Measurements from ENCODE around the gene INPP4B. TPM values are rescaled to one million over a fixed set of nuclear protein-coding genes. Genes with fewer than 3 reads are reported as not detected.
A peak's percentile ranks its signal among the peaks of the same experiment; 100 is the strongest.

The INPP4B gene
- total RNA-seq, 1 experiment from 2014 or later: 17.6 TPM

DNA sequence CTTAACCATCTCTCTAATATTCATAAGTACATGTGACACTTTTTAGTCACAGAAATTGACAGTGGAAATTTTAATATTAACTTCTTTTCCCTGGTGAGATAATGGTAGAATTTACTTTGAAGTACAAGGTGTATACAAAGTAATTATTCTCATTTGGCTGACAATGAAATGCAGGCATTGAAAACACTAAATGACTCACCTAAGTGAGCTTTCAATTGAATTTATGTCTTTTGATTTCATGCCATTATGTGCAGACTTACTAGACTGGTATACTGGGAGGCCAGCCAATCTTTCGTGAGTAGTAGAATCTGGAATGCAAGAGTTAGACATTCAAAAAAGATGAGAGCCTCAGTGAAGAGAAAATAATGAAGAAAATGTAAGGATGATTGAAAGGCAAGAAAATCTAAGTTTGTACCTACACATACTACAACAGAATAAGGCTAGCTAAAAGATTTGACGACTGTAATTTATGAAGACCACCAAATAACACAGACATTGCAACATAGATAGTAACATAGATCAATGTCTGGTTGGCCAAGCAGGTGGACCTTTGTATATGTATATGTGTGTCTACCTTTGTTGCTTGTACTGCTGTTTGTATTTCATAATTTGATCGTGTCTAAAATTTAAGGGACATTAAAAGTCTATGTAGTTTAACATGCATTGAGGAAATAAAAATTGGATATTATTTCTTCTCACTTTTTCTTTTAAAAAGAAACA is 750.1 kb downstream of the INPP4B start:
- POLR2A ChIA-PET: interaction anchor here (1.0 to 1.8 kb wide), 7 partner anchors 9 to 800 kb away, joined by 3 to 8 read pairs (median 3); no protein-coding TSS in a partner anchor
- peak; percentile 98 for DNase-seq (ENCODE audit: unreplicated experiment)
- Mint-ChIP-seq H3K9me3 (ENCODE audit: unreplicated experiment) (peaks cover 9% of the 10 kb centered on the region), H3K27ac (ENCODE audit: low read depth, unreplicated experiment) (peak overlapping the region; percentile 86), H3K4me1 (ENCODE audit: insufficient read depth, unreplicated experiment) (peaks cover 27% of the 10 kb centered on the region), H3K27me3 (ENCODE audit: insufficient read depth, unreplicated experiment) (no peaks in the 10 kb centered on the region), H3K4me3 (ENCODE audit: unreplicated experiment) (peak overlapping the region; percentile 7), H3K36me3 (ENCODE audit: insufficient read depth, unreplicated experiment) (no peaks in the 10 kb centered on the region)
- no TSS peak for BruUV-seq (replicated peaks)
- TF ChIP-seq, protein P1, sequence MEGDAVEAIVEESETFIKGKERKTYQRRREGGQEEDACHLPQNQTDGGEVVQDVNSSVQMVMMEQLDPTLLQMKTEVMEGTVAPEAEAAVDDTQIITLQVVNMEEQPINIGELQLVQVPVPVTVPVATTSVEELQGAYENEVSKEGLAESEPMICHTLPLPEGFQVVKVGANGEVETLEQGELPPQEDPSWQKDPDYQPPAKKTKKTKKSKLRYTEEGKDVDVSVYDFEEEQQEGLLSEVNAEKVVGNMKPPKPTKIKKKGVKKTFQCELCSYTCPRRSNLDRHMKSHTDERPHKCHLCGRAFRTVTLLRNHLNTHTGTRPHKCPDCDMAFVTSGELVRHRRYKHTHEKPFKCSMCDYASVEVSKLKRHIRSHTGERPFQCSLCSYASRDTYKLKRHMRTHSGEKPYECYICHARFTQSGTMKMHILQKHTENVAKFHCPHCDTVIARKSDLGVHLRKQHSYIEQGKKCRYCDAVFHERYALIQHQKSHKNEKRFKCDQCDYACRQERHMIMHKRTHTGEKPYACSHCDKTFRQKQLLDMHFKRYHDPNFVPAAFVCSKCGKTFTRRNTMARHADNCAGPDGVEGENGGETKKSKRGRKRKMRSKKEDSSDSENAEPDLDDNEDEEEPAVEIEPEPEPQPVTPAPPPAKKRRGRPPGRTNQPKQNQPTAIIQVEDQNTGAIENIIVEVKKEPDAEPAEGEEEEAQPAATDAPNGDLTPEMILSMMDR (IDR thresholded peaks at IDR 0.05; ENCODE audit: unreplicated experiment): no peak
- CTCF ChIA-PET: interaction anchor here (0.6 kb wide), 1 partner anchor 459 kb away, joined by 3 read pairs; no protein-coding TSS in a partner anchor
- intact Hi-C loops (cut with micrococcal nuclease): loop anchor here (10.0 kb wide), 1 partner anchor 751 kb away; no protein-coding TSS in a partner anchor

- no peaks in the 10 kb centered on the region for H3K27me3 Mint-ChIP-seq (ENCODE audit: insufficient read depth, unreplicated experiment)
- POLR2A ChIA-PET: no interaction called here
- TF ChIP-seq, protein P1 (IDR thresholded peaks at IDR 0.05; ENCODE audit: unreplicated experiment): no peak
- H3K4me1 Mint-ChIP-seq (ENCODE audit: insufficient read depth, unreplicated experiment): peaks cover 50% of the 10 kb centered on the region
- no peak overlapping the region for H3K4me3 Mint-ChIP-seq (ENCODE audit: unreplicated experiment)
- CTCF ChIA-PET: no interaction called here
- peak; percentile 31 for DNase-seq (ENCODE audit: unreplicated experiment)
- no TSS peak for BruUV-seq (replicated peaks)
- H3K9me3 Mint-ChIP-seq (ENCODE audit: unreplicated experiment): peaks cover 3% of the 10 kb centered on the region
- intact Hi-C loops (cut with micrococcal nuclease): loop anchor here (5.0 to 10.0 kb wide), 2 partner anchors 406 to 748 kb away; no protein-coding TSS in a partner anchor
- no peaks in the 10 kb centered on the region for H3K36me3 Mint-ChIP-seq (ENCODE audit: insufficient read depth, unreplicated experiment)
- H3K27ac Mint-ChIP-seq (ENCODE audit: low read depth, unreplicated experiment): peak overlapping the region; percentile 97
Observed at GRCh38 chr4:142092941-142093340, 753.2 kb downstream of the INPP4B start.

DNA sequence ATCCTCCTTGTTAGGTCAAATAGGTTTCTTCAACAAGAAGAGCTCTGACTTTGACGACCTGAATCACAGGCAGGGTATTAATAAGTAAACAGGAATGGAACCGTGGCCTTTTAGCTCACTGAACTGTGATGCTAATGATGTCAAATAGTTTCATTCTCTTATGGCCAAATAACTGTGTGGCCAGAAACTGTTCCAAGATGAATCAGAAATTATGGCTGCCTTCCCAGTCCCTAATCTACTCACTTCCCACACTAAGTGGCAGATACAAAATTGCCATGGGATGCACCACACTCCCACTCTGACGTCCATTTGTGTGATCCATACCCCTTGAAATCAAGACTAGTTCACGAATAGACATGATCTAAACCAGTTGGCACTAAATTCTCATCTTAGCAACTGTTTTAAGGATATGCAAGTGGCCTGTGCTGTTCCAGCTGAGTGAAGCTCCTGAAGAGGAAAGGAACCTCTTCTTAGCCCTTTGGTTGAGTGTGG is 754.4 kb downstream of the INPP4B start:
- Mint-ChIP-seq H3K36me3 (ENCODE audit: insufficient read depth, unreplicated experiment) (no peaks in the 10 kb centered on the region), H3K4me1 (ENCODE audit: insufficient read depth, unreplicated experiment) (peaks cover 53% of the 10 kb centered on the region), H3K27me3 (ENCODE audit: insufficient read depth, unreplicated experiment) (no peaks in the 10 kb centered on the region), H3K27ac (ENCODE audit: low read depth, unreplicated experiment) (peak overlapping the region; percentile 97), H3K4me3 (ENCODE audit: unreplicated experiment) (no peak overlapping the region), H3K9me3 (ENCODE audit: unreplicated experiment) (no peaks in the 10 kb centered on the region)
- no TSS peak for BruUV-seq (replicated peaks)
- peak; percentile 94 for DNase-seq (ENCODE audit: unreplicated experiment)
- TF ChIP-seq, protein P1 (IDR thresholded peaks at IDR 0.05; ENCODE audit: unreplicated experiment): no peak
- CTCF ChIA-PET: interaction anchor here (0.9 to 1.3 kb wide), 2 partner anchors 235 to 745 kb away, joined by 3 to 4 read pairs; no protein-coding TSS in a partner anchor
- intact Hi-C loops (cut with micrococcal nuclease): loop anchor here (1.0 to 10.0 kb wide), 3 partner anchors 238 to 747 kb away; no protein-coding TSS in a partner anchor
- POLR2A ChIA-PET: interaction anchor here (0.6 to 1.0 kb wide), 8 partner anchors 10 to 715 kb away, joined by 3 to 6 read pairs (median 3); no protein-coding TSS in a partner anchor

DNA sequence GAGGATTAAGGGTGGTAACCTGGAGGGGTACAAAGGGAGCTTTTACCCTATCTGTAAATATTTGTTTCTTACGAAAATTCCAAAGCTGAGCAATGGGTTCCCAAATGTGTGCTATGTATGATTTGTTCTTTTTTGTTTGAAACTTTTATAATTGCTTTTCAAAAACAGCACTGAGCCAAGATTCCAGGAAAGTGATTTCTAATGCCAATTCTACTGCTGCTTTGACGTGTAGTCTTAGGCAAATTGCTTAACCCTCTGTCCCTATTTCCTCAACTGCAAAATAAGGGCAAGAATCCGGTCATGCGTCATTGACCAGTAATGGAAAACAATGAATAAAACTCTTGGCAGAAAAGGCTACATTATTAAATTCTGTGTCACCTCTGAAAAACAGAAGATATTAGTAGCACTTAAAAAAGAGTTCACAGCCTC is 755.0 kb downstream of the INPP4B start:
- Mint-ChIP-seq H3K4me1 (ENCODE audit: insufficient read depth, unreplicated experiment) (peaks cover 51% of the 10 kb centered on the region), H3K27me3 (ENCODE audit: insufficient read depth, unreplicated experiment) (no peaks in the 10 kb centered on the region), H3K4me3 (ENCODE audit: unreplicated experiment) (no peak overlapping the region), H3K27ac (ENCODE audit: low read depth, unreplicated experiment) (peak overlapping the region; percentile 97), H3K36me3 (ENCODE audit: insufficient read depth, unreplicated experiment) (no peaks in the 10 kb centered on the region), H3K9me3 (ENCODE audit: unreplicated experiment) (no peaks in the 10 kb centered on the region)
- DNase-seq (ENCODE audit: unreplicated experiment): peak; percentile 98
- ChIA-PET CTCF (interaction anchor here (1.3 kb wide), 1 partner anchor 744 kb away, joined by 3 read pairs; no protein-coding TSS in a partner anchor), POLR2A (interaction anchor here (0.6 to 1.0 kb wide), 7 partner anchors 9 to 913 kb away, joined by 3 to 6 read pairs (median 3); no protein-coding TSS in a partner anchor)
- BruUV-seq (replicated peaks): TSS peak; percentile 64
- intact Hi-C loops (cut with micrococcal nuclease): loop anchor here (1.0 to 10.0 kb wide), 3 partner anchors 238 to 746 kb away; no protein-coding TSS in a partner anchor
- TF ChIP-seq, protein P1 (IDR thresholded peaks at IDR 0.05; ENCODE audit: unreplicated experiment): no peak
